K562 (cell line): ENCODE data around the gene ZC3H13. TPM values are rescaled to one million over a fixed set of nuclear protein-coding genes. Genes with fewer than 3 reads are reported as not detected.

ENCODE experiments used
- ATAC-seq: fragments of 200-7000 bp; cut with Tn5 transposase; 3 replicates; pipeline ENCODE4 v1.9.1; 2020; ENCODE audit warnings: moderate library complexity
- BruUV-seq: library from RNA; stranded (reverse); fragments of 400-500 nt; replicated peaks from 2 replicates; lab custom pipeline; 2021; lab: Mats Ljungman, UMichigan
- CTCF ChIA-PET: fragments of 300-600 bp; formaldehyde crosslinking; extraction: SDS; loops from one replicate; lab custom pipeline; 2021; ENCODE audit warnings: low intra/inter-chr PET ratio; lab: Yijun Ruan, JAX
- POLR2A ChIA-PET: fragments of 300-600, 350-650 bp; sonication (Branson Sonifier 250); formaldehyde crosslinking; extraction: SDS; loops from one replicate; lab custom pipeline; 2021; ENCODE audit warnings: antibody characterized with exemption, inconsistent platforms; lab: Yijun Ruan, JAX
- DNase-seq, 4 experiments: peaks; one replicate each; pipeline versions ENCODE4 v3.0.0 to v3.0.0-alpha.2; 2011 to 2018; ENCODE audit warnings: low spot score in 3 of 4, mixed read lengths in 3 of 4; ENCODE audit errors: extremely low read depth in 1 of 4
- FAIRE-seq: peaks from 2 replicates; lab custom pipeline; 2011; peaks lifted over from hg19 to GRCh38; lab: Jason Lieb, UNC
- H2AFZ ChIP-seq: 2 replicates; pipeline ENCODE4 v1.6.0; 2011; ENCODE audit warnings: low read depth, low read length, control low read depth, inconsistent platforms
- H3K27ac ChIP-seq: fragments of 200-600 bp; 3 replicates; pipeline ENCODE4 v1.8.0; 2011; ENCODE audit warnings: low read depth, mild to moderate bottlenecking, control low read depth, inconsistent platforms, low read length, moderate library complexity, mixed read lengths; ENCODE audit errors: extremely low read depth
- H3K27me3 ChIP-seq, 2 experiments: fragments of 300-600 bp in 1 of 2; 2 replicates in 1 of 2; 3 replicates in 1 of 2; pipeline versions ENCODE4 v1.6.0 to v1.8.0; 2011; ENCODE audit warnings: inconsistent platforms in 2 of 2, low read length in 2 of 2, mild to moderate bottlenecking in 1 of 2, mixed read lengths in 1 of 2, moderate library complexity in 1 of 2; ENCODE audit not compliant: control insufficient read depth in 2 of 2, insufficient read depth in 2 of 2
- H3K36me3 ChIP-seq: fragments of 300-600 bp; 3 replicates; pipeline ENCODE4 v1.8.0; 2011; ENCODE audit warnings: mild to moderate bottlenecking, low read length, inconsistent platforms; ENCODE audit not compliant: control insufficient read depth, insufficient read depth
- H3K4me1 ChIP-seq, 2 experiments: fragments of 200-600 bp in 1 of 2; replicated peaks in 1 of 2; 2 replicates in 1 of 2; 3 replicates in 1 of 2; pipeline versions ENCODE4 v1.5.1 to v1.8.0; 2011; ENCODE audit warnings: inconsistent platforms in 2 of 2, low read length in 2 of 2, mild to moderate bottlenecking in 1 of 2, mixed read lengths in 1 of 2, moderate library complexity in 1 of 2; ENCODE audit not compliant: control insufficient read depth in 2 of 2, insufficient read depth in 2 of 2
- H3K4me2 ChIP-seq: 2 replicates; pipeline ENCODE4 v1.6.1; 2011; ENCODE audit warnings: low read length, control low read depth, inconsistent platforms, mixed read lengths; ENCODE audit not compliant: insufficient read depth
- H3K4me3 ChIP-seq: fragments of 200-600 bp; sonication (generic), shearing (Covaris generic); 2 replicates; pipeline ENCODE4 v1.5.1; 2016; ENCODE audit warnings: control low read depth, inconsistent platforms
- H3K79me2 ChIP-seq: fragments of 200-600 bp; 3 replicates; pipeline ENCODE4 v1.8.0; 2011; ENCODE audit warnings: low read length, inconsistent platforms; ENCODE audit not compliant: control insufficient read depth, insufficient read depth
- H3K9ac ChIP-seq, 2 experiments: 2 replicates each; pipeline versions ENCODE4 v1.6.0 to v1.6.1; 2011; ENCODE audit warnings: low read depth in 2 of 2, low read length in 2 of 2, control low read depth in 1 of 2, inconsistent platforms in 1 of 2, mild to moderate bottlenecking in 1 of 2, mixed read lengths in 1 of 2; ENCODE audit not compliant: insufficient read depth in 1 of 2
- H3K9me1 ChIP-seq: one replicate; pipeline ENCODE4 v1.6.0; 2011; ENCODE audit warnings: inconsistent platforms, mild to moderate bottlenecking, low read length, moderate library complexity; ENCODE audit not compliant: control insufficient read depth, insufficient read depth
- H3K9me3 ChIP-seq: replicated peaks from 2 replicates; pipeline ENCODE4 v1.5.1; 2011; ENCODE audit warnings: low read depth, low read length, inconsistent platforms; ENCODE audit not compliant: control insufficient read depth, insufficient read depth
- H4K20me1 ChIP-seq: replicated peaks from 2 replicates; pipeline ENCODE4 v1.6.1; 2011; ENCODE audit warnings: low read length, inconsistent platforms, mixed read lengths; ENCODE audit not compliant: control insufficient read depth, insufficient read depth
- ATF7 ChIP-seq: fragments of 450-650 bp; IDR thresholded peaks from 2 replicates; pipeline ENCODE4 v1.7.1; 2014; ENCODE audit warnings: mild to moderate bottlenecking, moderate library complexity
- BCOR ChIP-seq: fragments of 450-650 bp; IDR thresholded peaks from 2 replicates; pipeline ENCODE4 v1.6.1; 2016
- CREB1 ChIP-seq, 2 experiments: sonication (generic) in 1 of 2; formaldehyde crosslinking in 1 of 2; IDR thresholded peaks; 2 replicates each; pipeline versions ENCODE4 v1.6.1 to v1.8.0; 2012 to 2022; ENCODE audit warnings: inconsistent platforms in 1 of 2, mild to moderate bottlenecking in 1 of 2, missing genetic modification reagents in 1 of 2, moderate library complexity in 1 of 2
- GTF2F1 ChIP-seq: IDR thresholded peaks from 2 replicates; pipeline ENCODE4 v1.6.1; 2011; ENCODE audit warnings: low read depth, low read length, improper control_type of control experiment
- HSF4 ChIP-seq: fragments of 250-450 bp; sonication (Bioruptor Pico); IDR thresholded peaks from 2 replicates; pipeline ENCODE4 v2.1.2; 2022; ENCODE audit warnings: mild to moderate bottlenecking, moderate library complexity, borderline replicate concordance
- SIRT6 ChIP-seq: IDR thresholded peaks from one replicate; pipeline ENCODE4 v1.6.1; 2012; ENCODE audit warnings: low read depth, mild to moderate bottlenecking, control low read depth, inconsistent platforms, low read length, moderate library complexity
- THRA ChIP-seq: fragments of 450-650 bp; IDR thresholded peaks from 2 replicates; pipeline ENCODE4 v1.6.1; 2017; ENCODE audit warnings: mild to moderate bottlenecking, moderate library complexity
- ZNF384 ChIP-seq: IDR thresholded peaks from 2 replicates; pipeline ENCODE4 v1.6.1; 2012; ENCODE audit warnings: low read depth, low read length, improper control_type of control experiment
- ZNF449 ChIP-seq: fragments of 250-450 bp; sonication (Bioruptor Pico); IDR thresholded peaks from 2 replicates; pipeline ENCODE4 v1.8.0; 2022; ENCODE audit warnings: moderate library complexity, mild to moderate bottlenecking, inconsistent platforms
- ZNF766 ChIP-seq: fragments of 200-800 bp; sonication (Bioruptor generic); conservative IDR thresholded peaks from 2 replicates; pipeline ENCODE4 v1.6.1; 2016; ENCODE audit warnings: missing genetic modification characterization, missing compliant biosample characterization
- WGBS: fragments of 100-300 bp; shearing (Covaris generic); methylation state at CpG from one replicate; pipeline ENCODE4 v1.1.6; 2016; ENCODE audit warnings: low coverage, mixed read lengths; ENCODE audit not compliant: insufficient coverage; ENCODE audit errors: missing lambda C conversion rate; 5-methylcytosine and 5-hydroxymethylcytosine counted together
- in situ Hi-C: fragments of 300-500 bp; cut with MboI; formaldehyde crosslinking; loops from 4 replicates; pipeline ENCODE4 v1.15.0; 2018; ENCODE audit warnings: inconsistent platforms, mixed read lengths
- intact Hi-C: fragments of 100-400 bp; cut with micrococcal nuclease; formaldehyde crosslinking; loops from 2 replicates; pipeline ENCODE4 v1.14.2; 2022
- polyA plus RNA-seq, 8 experiments: library from polyadenylated mRNA; depleted of rRNA in 4 of 8; stranded (reverse) in 5 of 8; unstranded in 3 of 8; fragments of >200 nt; fragmentation: Nextera tagmentation in 2 of 8; fragmentation: Illumina TruSeq in 1 of 8; extraction: Ambion mirVana in 2 of 8; extraction: Trizol in 1 of 8; gene quantifications; 2 replicates each; pipeline versions ENCODE4 v1.2.1 to v1.2.3, GENCODE V29; 2011 to 2014; ENCODE audit warnings: inconsistent platforms in 1 of 8, missing spikeins in 1 of 8
- total RNA-seq, 7 experiments: library from RNA; depleted of rRNA in 6 of 7; stranded (reverse); fragments of >200 nt in 6 of 7; fragmentation: Illumina TruSeq in 2 of 7; extraction: Trizol in 2 of 7; gene quantifications; 2 replicates each; pipeline versions ENCODE4 v1.2.1 to v1.2.3, GENCODE V29; 2011 to 2021; ENCODE audit warnings: low replicate concordance in 1 of 7

ZC3H13 gene
- total and polyA plus RNA-seq, 9 of the 15 experiments (the other 6 are each of a cell fraction or from before 2014, with no cell fraction given): 4.9 to 27.6 (median 12.1) TPM

- TF ChIP-seq CREB1 (IDR thresholded peaks at IDR 0.05) (no peak), CREB1 (CRISPR knock-in tag; IDR thresholded peaks at IDR 0.05) (no peak), ATF7 (no peak), HSF4 (CRISPR knock-in tag) (no peak), SIRT6 (no peak), ZNF766 (CRISPR knock-in tag) (no peak), ZNF449 (CRISPR knock-in tag) (no peak), ZNF384 (no peak), THRA (no peak), GTF2F1 (no peak)
- TF ChIP-seq, all 486 proteins: peak for 0
Observed at GRCh38 chr13:45974500-45974899, 78.0 kb downstream of the ZC3H13 start (continued).

- no peak overlapping the region for H2AFZ ChIP-seq
- intact Hi-C loops: no loop called here
- in situ Hi-C loops: no loop called here
- no peak overlapping the region for H3K27ac ChIP-seq
- BruUV-seq: no TSS peak
- WGBS: 92% methylated on average over 14 of the region's 16 CpGs
- H3K4me3 ChIP-seq: no peak overlapping the region
- no peak overlapping the region for H3K4me2 ChIP-seq
- ChIA-PET CTCF (no interaction called here), POLR2A (no interaction called here)
- H3K79me2 ChIP-seq: no peaks in the 10 kb centered on the region
- no peak for DNase-seq
- TF ChIP-seq BCOR: no peak
- TF ChIP-seq, all 486 proteins: peak for 0
- no peaks in the 10 kb centered on the region for H3K9me3 ChIP-seq
- H3K9ac ChIP-seq: no peak overlapping the region
- H3K9me1 ChIP-seq: no peaks in the 10 kb centered on the region
- H4K20me1 ChIP-seq: no peaks in the 10 kb centered on the region
- H3K36me3 ChIP-seq: peaks cover 69% of the 10 kb centered on the region
- H3K4me1 ChIP-seq: no peaks in the 10 kb centered on the region
- ATAC-seq (no peak), FAIRE-seq (no peak)
- no peaks in the 10 kb centered on the region for H3K27me3 ChIP-seq
Observed at GRCh38 chr13:45967589-45967988, 85.0 kb downstream of the ZC3H13 start.
